HG02571 (cell line): Measurements from ENCODE around the gene PRSS22.

Experiments
- ATAC-seq: cut with Tn5 transposase; IDR thresholded peaks from one replicate; pipeline ENCODE4 v1.9.1; 2021; ENCODE audit warnings: mild to moderate bottlenecking, moderate library complexity; ENCODE audit not compliant: unreplicated experiment

Gene PRSS22

GRCh38 chr16:2852731-2853507, 5.1 kb downstream of the PRSS22 start:
- ATAC-seq = no peak

- ATAC-seq = no peak
These were observed 5.8 kb downstream of the PRSS22 start for GRCh38 chr16:2852003-2852730.

- no peak for ATAC-seq
These were observed 8.8 kb downstream of the PRSS22 start for GRCh38 chr16:2848933-2849725.

DNA sequence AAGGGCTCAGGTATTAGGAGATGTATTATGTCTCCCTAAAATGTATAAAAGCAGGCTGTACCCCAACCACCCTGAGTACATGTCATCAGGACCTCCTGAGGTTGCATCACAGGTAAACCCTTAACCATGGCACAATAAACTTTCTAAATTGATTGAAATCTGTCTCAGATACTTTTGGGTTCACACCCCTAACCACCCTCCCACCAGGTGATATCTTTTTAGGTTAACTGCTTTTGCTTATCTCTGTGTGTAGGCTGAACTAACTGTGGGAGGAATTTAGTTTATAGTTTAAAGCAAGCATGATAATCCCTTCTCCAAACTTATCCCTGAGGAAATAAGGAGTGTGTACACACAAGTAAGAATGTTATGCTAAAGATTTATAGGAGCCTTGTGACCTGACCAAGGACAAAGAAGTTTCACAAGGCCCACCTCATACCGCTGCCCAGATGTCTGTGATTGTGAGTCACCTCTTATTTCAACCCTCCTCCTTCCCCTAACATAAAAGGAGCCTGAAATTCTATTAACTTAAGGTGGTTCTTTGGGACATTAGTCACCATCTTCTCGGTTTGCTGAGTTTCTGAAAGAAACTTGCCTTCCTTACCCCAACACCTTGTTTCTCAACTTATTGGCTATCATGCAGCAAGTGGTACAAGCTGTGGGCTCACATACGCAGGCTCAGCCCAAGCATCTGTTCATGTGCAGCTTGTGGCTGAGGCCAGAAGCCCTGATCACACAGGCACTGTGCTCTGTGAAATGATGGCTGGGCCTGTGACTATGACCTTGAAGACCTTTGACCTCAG, 11.3 kb downstream of the PRSS22 start:
- ATAC-seq = no peak

DNA sequence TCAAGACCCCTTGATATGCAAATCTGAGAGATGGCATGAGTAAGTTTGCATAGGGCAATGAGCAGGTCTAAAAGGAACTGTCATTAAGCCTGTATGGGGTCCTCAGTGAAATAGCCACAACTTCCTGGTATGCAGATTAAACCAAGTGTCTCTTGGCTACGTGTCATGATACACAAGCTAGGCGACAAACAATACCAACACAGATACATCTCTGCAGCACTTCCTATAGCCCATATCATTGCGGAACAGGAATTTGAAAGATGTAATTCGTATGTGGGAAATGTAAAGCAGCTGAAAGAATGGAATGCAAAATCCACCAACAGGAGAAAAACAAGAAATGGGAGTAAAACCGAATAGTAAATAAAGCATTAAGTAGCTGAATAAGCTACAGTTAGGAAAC, 12.9 kb downstream of the PRSS22 start:
- no peak for ATAC-seq

- no peak for ATAC-seq
These were observed 14.4 kb downstream of the PRSS22 start for GRCh38 chr16:2843526-2843925.

DNA sequence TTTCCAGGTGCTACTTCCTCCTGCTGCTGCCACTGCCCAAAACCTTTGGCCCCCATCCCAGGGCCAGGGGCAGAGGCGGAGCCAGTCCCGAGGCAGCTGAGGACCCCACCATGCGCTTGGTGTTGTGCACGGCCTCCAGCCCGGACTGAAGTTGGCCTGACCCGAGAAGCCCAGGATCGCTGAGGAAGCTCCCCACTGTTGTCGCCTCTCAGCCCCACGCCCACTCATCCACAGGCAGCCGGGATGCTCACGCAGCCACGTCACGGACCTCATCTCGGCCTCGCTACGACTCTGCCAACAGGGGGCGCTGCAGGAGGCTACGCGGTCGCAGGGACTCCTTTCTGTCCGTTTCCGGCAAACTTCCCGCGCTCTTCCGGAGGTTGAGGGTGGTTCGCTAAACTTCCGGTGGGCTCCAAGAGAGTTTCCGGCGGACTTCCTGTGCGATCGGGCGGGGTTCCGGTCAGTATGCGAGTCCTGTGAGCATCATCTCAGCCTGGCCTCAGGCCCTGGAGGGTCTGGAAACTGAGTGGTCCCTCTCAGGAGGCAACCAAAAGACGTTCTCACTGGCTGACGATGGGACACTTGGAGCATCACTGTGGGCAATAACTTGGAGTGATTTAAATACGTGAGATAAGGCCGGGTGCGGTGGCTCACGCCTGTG, 15.5 kb downstream of the PRSS22 start:
- no peak for ATAC-seq

- no peak for ATAC-seq
These were observed 16.2 kb downstream of the PRSS22 start for GRCh38 chr16:2841606-2842339.

DNA sequence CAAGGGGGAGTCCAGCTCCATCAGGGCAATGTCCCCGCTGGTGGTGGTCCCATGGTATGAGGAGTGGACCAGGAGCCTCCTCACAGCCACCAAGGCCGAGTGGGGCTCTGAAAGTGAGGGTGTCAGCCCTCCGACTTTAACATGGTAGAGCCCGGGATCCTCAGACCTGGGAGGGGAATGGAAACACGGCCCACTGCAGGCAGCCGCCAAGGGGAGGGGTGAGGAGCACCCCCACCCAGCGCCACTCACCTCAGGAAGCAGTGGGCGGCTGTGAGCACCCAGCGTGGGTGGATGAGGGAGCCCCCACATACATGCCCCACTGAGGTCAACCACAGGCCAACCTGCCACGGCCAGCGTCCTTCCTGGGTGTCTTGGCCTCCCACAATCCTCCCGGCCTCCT, 17.1 kb downstream of the PRSS22 start:
- no peak for ATAC-seq

- no peak for ATAC-seq
These were observed 18.1 kb downstream of the PRSS22 start for GRCh38 chr16:2839650-2840450.

GRCh38 chr16:2838928-2839327, 19.0 kb downstream of the PRSS22 start:
- no peak for ATAC-seq

DNA sequence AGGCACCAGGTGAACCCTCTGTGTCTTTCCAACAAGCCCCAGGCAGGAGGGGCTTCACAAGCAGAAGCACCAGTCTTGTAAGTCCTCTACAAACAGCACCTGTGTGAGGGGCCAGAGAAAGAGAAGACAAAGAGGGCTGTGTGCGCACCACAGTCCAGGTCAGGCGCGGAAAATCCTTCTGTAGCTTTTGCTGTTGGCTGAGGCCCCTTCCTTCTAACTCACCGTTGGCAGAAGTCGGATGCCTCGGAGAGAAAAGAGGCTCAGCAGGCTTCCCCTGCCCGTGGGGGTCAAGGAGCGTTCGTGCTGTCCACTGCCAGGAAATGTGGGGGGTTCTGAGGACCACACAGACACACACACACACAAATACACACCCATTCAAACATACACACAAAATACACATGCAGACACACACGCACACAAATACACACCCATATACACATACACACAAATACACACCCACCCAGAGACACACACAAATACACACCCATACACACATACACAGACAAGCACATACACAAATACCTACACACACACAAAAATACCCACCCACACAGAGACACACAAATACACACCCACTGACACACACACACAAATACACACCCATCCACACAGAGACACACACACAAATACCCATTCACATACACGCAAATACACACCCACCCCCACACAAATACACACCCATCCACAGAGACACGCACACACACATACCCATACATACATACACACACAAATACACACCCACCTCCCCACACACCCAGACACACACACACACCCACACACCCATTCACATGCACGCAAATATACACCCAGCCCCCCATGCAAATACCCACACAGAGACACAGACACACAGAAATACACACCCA, 21.1 kb downstream of the PRSS22 start:
- no peak for ATAC-seq

- ATAC-seq = no peak
These were observed 22.1 kb downstream of the PRSS22 start for GRCh38 chr16:2835638-2836493.

GRCh38 chr16:2834968-2835367, 23.0 kb downstream of the PRSS22 start:
- ATAC-seq = no peak

DNA sequence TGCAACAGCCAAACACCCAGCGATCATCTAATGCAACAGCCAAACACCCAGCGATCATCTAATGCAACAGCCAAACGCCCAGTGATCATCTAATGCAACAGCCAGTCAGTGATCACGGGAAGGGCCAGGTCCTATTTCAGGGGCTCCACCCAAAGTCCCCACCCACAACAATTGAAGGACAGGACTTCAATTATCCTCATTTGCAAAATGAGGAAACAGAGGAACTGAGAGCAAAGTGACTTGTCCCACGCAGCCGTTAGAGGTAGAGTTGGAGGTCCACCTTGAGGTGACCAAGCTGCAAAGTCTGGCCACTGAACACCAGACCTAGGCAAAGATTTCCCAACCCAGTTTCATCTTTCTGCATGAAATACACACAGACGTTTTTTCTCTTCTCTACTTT, 24.2 kb downstream of the PRSS22 start:
- ATAC-seq = no peak

- no peak for ATAC-seq
These were observed 26.8 kb downstream of the PRSS22 start for GRCh38 chr16:2831203-2831602.

DNA sequence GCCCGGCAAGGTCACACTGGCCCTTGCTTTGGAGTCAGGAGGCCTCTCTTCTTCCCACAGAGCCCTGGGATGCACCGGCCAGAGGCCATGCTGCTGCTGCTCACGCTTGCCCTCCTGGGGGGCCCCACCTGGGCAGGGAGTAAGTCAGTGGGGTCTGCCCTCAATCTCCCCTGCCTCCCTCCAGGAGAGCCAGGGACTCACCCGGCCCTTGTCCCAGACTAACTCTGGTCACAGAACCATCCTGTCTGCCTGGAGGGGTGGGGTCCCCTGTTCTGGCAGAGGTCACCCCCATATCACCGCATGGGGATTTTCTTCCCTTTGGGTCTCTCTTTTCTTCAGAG, 27.6 kb downstream of the PRSS22 start:
- ATAC-seq = no peak
